Kidney tubule cell (primary cell): ENCODE data around the gene DDC.
A peak's percentile ranks its signal among the peaks of the same experiment; 100 is the strongest.
"Not testable (repeated sequence)": the region's sequence is repeated elsewhere in the genome, so short reads cannot be mapped to it uniquely, and the experiment has no call there.

Source experiments
- DNase-seq: peaks from one replicate; pipeline ENCODE4 v3.0.0-alpha.2; 2018; ENCODE audit warnings: low spot score

DDC gene

DNA sequence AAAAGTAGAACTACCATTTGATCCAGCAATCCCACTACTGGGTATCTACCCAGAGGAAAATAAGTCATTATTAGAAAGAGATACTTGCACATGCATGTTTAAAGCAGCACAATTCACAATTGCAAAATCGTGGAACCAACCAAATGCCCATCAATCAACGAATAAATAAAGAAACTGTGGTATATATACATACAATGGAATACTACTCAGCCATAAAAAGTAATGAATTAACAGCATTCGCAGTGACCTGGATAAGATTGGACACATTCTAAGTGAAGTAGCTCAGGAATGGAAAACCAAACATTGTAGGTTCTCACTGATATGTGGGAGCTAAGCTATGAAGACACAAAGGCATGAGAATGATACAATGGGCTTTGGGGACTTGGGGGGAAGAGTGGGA lies 45.9 kb downstream of the DDC start:
- DNase-seq = not testable (repeated sequence)

- no peak for DNase-seq
Observed at GRCh38 chr7:50513166-50513871, 51.9 kb downstream of the DDC start.

- DNase-seq = no peak
Observed at GRCh38 chr7:50512384-50512783, 52.8 kb downstream of the DDC start.

- peak; percentile 61 for DNase-seq
Observed at GRCh38 chr7:50509459-50509858, 55.7 kb downstream of the DDC start.

DNA sequence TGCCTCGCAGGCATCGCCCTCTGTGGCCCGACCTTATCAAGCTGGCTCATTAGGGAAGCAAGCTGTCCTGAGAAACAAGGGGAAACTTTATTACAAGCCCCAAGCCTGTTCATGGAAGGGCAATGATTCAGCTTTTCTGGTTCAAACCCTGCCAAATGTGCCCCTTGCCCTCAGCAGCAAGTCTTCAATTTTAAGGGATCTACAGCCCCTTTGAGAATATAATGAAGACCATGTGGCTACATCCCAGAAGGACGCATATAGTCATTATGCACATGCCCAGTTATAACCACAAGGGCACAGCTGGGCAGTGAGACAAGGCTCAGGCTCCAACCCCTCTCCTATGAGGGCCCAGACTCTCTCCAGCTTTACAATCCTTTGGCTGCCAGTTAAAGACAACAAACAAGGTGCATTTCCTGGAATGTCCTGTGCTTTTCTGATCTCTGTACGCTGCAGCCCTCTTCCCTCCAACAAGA lies 56.7 kb downstream of the DDC start:
- no peak for DNase-seq

GRCh38 chr7:50507898-50508470 lies 57.2 kb downstream of the DDC start:
- DNase-seq = no peak

DNA sequence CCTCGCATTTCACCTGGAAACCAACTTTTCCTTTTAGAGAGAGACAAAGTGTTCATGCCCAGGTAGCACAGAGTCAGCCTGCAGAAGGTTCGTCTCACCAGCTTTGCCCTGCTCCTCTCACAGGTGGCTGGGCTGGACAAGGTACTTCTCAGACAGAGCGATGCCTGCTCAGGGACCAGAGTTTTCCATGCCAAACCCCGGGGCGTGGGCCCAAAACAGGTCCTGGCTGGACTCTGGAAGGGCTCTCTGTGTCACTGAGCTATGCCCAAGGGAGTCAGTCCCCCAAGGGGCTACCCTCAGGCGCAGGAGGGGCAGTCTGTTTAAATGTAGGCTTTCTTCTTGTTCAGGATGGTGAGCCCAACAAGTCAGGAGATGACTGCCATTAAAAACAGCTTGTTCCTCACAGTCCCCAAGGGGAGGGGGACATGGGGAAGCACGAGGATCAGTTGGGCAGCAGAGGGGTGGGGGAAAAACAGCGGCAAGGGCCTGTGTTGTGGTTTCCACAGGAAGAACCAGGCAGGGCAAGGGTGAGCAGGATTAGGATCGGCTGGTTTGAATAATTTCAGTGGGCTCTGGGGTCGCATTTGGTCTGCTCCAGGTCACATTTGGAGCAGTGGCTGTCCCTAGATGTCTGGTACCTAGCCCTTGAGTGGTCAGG lies 59.5 kb downstream of the DDC start:
- no peak for DNase-seq

GRCh38 chr7:50504646-50505546 lies 60.3 kb downstream of the DDC start:
- no peak for DNase-seq

GRCh38 chr7:50502947-50503346 lies 62.3 kb downstream of the DDC start:
- DNase-seq = peak; percentile 17

- peak; percentile 87 for DNase-seq
Observed at GRCh38 chr7:50502001-50502684, 63.1 kb downstream of the DDC start.

- no peak for DNase-seq
Observed at GRCh38 chr7:50499092-50499491, 66.1 kb downstream of the DDC start.

DNA sequence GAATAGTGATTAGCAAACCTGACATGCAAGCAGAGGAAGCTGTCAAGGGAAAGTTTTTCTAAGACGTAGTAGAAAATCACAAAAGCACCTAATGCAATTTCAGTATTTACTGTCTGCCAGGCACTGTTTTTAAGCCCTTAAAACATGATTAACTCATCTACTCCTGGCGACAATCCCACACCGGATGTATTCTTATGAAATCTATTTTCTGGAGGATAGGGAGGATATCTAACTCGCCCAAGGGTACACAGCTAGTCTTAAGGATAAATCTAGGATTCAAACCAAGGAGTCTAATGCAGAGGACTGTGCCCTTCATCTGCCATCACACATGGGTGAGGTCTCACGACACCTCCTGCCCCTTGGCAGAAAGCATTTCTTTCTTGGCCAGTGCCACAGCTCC lies 67.2 kb downstream of the DDC start:
- DNase-seq = no peak

DNA sequence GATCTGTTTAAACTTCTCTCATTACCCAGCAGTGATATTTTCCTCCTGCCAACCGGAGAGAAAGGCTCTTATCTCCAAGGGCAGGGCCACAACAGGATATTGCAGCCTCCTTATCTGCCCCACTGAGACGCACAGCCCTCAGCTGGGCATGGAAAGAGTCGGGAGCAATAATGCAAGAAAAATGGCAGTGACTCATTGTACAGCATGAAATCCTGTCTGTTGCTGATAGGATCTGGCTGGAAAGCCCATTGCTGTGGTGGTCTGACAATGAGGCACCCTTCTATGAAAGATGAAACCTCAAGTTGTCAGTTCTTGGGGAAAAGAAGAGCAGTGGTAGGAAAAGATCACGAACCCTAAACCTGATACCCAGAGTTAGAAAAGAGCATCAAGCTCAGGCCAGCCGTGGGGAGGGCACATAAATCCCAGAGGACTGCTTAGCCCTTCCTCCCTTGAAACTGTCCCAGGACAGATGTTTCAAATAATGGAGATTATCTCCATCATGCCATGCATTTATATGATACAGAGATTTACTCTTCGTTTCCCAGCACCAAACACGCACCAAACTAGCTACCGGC lies 68.0 kb downstream of the DDC start:
- DNase-seq = no peak

DNA sequence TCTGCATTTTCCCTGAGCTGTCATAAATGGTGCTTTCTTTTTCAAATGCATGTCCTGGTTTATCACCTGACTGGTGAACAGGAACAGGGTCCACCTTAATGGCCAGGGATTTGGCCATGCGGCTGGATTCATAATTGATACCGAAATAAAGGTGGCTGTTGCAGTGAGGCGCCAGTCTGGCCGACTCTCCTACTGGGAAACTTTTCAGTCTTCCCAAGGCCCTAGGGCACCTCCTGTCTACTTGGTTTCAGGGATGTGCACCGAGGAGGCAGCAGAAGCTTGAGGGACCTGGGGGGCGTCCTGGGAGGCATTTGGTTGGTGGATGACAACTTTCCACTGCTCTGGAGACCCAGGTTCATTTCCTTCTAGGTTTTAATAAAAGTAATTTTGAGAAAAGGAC lies 68.6 kb downstream of the DDC start:
- DNase-seq = no peak

DNA sequence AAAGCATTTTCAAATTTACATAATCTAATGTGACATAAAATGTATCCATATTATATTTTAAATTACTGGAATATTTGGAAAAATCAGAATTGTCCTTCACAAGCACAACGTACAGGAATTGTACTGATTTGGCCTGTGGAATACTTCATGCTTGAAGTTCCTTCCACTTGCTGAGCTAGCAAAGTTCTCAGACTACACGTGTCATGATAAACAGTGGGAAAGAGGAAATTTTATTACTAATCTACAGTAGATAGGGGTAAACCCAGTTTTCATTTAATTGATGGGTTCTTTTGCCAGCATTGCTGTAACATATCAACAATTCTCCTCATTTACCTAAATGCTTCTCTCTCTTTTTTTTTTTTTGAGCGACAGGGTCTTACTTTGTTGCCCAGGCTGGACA lies 69.5 kb downstream of the DDC start:
- no peak for DNase-seq

GRCh38 chr7:50492770-50493519 lies 72.3 kb downstream of the DDC start:
- no peak for DNase-seq

DNA sequence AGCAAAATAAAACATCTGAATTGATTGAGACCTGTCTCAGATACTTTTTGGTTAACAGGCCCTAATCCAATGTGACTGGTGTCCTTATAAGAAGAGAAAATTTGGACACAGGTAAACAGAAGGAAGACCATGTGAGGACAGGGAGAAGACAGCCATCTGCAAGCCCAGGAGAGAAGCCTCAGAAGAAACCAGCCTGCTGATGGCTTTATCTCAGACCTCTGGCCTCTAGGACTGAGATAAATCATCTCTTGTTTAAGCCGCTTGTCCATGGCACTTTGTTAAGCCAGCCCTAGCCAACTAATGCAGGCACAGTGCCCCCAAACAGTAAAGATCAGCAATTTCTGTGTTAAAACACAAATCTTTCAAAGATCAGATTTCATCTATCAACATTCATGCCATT lies 73.3 kb downstream of the DDC start:
- no peak for DNase-seq

- DNase-seq = no peak
Observed at GRCh38 chr7:50491209-50491608, 74.0 kb downstream of the DDC start.

DNA sequence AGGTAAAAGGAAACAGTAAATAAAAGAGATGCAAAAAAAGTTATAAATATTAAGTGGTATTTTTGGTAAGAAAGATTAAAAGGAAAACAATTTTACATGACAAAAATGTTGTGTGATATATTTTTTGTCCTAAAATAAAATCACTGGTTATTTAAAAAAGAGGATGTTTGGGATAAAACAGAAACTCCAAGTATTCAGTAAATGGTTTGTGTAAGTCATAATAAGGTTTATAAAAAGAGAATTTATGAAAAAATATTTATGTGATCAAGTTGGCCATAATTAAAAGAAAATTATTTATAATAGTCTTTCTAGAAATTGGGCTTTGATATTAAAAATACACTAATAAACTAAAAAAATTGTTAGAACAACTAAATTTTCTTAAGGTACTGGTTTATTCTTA lies 76.8 kb downstream of the DDC start:
- DNase-seq = no peak

DNA sequence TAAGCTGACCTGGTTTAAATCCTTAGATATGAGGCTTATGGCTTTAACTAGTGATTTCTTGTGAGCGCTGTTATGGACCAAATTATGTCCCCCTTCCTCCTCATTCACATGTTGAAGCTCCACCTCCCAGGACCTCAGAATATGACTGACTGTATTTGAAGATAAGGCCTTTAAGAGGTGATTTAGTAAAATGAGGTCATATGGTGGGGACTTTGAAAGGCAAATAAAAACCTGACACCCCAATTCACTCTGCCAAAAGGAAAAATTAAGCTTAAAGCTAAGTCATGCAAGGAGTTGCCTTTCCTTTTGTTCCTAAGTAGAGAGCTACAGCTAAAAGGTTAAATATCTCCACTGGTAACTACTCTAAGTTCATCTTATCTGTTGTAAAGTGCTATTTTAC lies 78.7 kb downstream of the DDC start:
- no peak for DNase-seq

DNA sequence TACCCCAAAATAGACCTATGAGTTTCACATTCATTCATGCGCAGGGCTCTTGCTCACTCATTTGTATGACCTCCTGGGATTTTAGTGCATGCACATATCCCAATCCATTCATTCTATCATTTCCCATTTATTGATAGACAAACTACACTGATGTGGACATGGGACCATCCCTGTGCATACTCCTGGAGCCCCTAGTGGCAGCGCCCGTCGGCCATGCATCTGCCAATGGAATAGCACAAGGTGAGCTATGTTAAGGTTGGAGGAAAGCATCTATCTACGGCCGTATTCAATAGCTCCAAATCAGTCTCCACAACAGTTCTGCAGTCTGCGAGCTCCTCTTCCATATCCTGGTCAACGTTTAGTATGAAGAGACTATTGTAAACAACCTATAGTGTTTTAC lies 83.3 kb downstream of the DDC start:
- DNase-seq = no peak
